SH-SY5Y (cell line): ENCODE measurements around the gene RACK1.

Experiments used
- GATA2 ChIP-seq: IDR thresholded peaks from 2 replicates; pipeline ENCODE4 v1.6.1; 2011; ENCODE audit warnings: mild to moderate bottlenecking, low read depth, low read length
- GATA3 ChIP-seq: IDR thresholded peaks from 2 replicates; pipeline ENCODE4 v1.6.1; 2011; ENCODE audit warnings: low read depth, mild to moderate bottlenecking, low read length, moderate library complexity

Gene RACK1

DNA sequence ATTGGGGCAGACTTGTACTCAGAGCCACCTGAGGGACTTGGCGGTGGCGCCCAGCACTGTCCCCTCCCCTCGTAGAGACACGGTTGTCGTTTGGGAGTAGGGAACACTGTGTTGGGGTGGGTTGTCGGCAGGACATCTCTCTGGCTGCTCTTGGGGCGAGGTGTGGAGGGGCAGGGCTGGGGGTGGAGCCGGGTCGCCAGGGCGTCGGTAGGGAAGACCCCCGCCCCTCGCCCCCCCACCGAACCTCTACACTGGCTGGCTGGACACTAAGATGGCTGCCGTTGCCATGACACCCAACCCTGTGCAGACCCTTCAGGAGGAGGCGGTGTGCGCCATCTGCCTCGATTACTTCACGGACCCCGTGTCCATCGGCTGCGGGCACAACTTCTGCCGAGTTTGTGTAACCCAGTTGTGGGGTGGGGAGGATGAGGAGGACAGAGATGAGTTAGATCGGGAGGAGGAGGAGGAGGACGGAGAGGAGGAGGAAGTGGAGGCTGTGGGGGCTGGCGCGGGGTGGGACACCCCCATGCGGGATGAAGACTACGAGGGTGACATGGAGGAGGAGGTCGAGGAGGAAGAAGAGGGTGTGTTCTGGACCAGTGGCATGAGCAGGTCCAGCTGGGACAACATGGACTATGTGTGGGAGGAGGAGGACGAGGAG lies 19.8 kb downstream of the RACK1 start:
- TF ChIP-seq GATA3 (no peak), GATA2 (no peak)

- TF ChIP-seq GATA2 (peak; percentile 14; the same call in 1 of the 2 replicates), GATA3 (no peak)
These were observed 20.5 kb downstream of the RACK1 start, which contains the start of gene TRIM41 for GRCh38 chr5:181223058-181223728. TSS of gene TRIM41 (plus strand) at chr5:181223281. CDS start at chr5:181224000, 719 bp downstream.

DNA sequence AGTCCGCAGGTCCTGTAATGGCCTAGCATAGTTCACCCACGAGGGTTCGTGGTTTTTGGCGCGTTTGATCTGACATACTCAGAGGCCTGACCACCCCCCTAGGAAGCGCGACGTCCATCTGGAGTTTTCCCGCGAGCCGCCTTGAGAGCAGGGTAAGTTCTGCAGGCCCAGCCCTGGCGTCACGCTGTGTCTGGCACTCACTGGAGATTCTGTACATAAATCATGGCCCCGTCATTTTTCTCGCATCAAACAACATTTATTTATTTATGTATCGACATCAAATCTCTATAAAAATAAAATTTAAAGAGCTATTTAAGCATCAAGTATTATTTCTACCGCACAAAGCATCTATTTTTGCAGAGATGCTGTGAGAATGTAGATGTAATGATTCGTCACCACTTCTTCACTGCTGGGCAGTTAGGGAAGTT lies 21.1 kb downstream of the RACK1 start:
- TF ChIP-seq GATA2 (no peak), GATA3 (no peak)

- TF ChIP-seq GATA3, result no peak
- TF ChIP-seq GATA2, result no peak
These were observed 21.7 kb downstream of the RACK1 start for GRCh38 chr5:181221792-181222629.

GRCh38 chr5:181221105-181221791 lies 22.5 kb downstream of the RACK1 start:
- TF ChIP-seq GATA3 (no peak), GATA2 (no peak)

DNA sequence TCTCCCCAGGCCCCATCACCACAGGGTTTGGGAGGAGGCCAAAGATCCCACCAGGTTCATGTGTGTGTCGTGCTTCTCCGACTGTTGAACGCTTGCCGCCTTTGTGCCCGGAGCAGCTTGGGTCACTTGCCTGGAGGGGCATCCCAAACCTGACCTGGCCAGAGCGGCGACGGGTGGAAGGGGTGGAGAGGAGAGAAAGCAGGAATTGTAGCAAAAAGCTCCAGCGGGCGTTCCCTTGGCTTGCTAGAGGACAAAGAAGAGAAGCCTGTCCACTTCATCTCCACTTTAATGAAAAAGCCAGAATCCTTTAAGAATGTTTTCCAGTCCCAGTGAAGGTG lies 23.6 kb downstream of the RACK1 start:
- TF ChIP-seq GATA3 (no peak), GATA2 (no peak)

DNA sequence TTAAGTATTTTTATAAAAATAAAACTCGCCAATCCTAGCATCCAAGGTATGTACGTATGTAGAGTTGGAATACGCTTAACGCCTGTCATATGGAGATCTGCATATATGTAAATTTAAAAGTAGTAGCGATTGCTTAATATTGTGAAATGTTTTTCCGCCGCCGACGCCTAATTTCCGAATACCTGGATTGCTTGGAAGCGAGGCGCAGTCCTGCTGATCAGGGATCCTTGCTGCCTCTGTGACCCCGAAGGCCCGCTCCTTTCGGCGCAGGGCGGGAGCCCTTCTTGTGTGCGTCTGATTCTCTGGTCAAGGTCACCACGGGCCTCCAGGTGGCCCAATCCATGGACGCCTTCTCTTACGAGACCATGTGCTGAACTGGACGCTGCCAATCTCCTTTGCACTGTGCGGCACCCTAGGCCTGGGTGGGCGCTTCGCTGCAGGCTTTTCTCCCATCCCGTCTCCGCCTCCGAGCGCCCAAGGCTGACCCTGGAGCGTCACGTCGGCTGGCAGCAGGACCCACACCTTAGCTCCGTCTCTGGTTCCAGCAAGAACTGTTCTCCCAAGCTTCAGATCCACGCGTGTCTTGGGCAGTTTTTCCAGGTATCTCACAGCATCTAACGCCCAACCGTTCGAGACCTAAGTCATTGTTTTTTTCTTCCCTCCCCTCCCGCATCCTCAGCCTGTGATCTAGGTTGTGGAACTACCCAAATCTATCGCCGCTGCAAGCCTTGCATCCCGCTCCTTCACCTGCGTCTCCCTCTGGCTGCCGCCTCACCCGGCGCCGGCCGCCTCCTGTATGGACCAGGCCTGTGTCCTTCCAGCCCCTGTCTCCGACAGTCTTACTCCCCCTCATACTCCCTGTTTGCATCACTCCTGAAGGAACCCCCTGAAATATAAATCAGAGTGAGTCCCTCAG lies 24.2 kb downstream of the RACK1 start:
- TF ChIP-seq GATA2 (no peak), GATA3 (no peak)

GRCh38 chr5:181218795-181219124 lies 24.9 kb downstream of the RACK1 start:
- no peak for TF ChIP-seq GATA3
- no peak for TF ChIP-seq GATA2

- TF ChIP-seq GATA3 (no peak), GATA2 (no peak)
These were observed 26.0 kb downstream of the RACK1 start for GRCh38 chr5:181217803-181218062.

DNA sequence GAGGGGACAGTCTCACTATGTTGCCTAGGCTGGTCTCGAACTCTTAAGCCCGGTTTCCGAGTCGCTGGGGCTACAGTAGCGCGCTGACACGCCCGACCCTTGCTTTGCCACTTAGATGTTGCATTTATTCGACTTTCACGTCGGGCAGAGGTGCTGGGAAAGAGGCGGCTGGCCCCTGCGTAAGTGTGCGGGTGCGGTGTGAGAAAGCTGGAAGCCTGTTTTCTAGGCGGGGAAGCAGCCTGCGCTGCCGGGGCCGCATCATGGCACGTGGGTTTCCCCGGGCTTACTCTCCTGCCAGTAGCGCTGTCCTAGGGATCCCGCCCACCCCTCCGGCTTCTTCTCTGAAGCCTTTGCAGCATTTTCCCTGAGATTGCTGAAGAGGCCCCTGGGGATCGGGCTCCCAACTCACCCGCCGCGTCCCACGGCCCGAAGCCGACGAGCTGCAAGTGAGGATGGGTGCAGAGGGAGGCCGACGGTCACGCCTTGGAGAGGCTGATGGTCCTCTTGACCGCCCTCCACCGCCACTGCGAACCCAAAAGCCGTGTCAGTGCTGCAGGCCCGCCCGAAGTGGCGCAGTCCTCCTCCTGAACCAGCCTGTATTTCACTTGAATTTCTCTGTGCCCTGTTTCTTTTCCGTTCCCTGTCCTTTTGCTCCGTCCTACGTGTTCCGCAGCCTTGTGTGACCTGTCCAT lies 26.4 kb downstream of the RACK1 start:
- TF ChIP-seq GATA2, result no peak
- no peak for TF ChIP-seq GATA3

- no peak for TF ChIP-seq GATA3
- TF ChIP-seq GATA2, result no peak
These were observed 27.4 kb downstream of the RACK1 start for GRCh38 chr5:181215997-181216989.

- TF ChIP-seq GATA3, result no peak
- no peak for TF ChIP-seq GATA2
These were observed 30.8 kb downstream of the RACK1 start for GRCh38 chr5:181212934-181213333.

DNA sequence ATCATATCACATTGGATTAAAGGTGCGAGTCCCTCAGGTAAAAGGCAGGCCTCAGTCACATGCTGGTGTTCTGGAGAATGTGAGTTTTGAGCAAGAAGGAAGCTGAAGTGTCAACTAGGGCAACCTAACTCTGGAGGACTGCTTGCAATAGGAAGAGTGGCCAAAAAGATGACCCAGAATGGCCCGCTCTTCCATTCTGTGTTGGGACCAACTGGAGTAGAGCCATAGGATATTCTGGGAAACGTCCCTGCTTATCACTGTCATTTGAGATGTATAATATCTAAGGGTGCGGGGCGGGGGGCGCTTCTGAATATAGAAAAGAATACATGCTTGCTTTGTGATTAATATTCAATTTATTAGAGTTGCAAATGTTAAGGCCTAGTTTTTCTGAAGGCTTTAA lies 31.6 kb downstream of the RACK1 start:
- no peak for TF ChIP-seq GATA3
- TF ChIP-seq GATA2, result no peak
